Activated T-helper 17 cell treated with anti-CD3 and anti-CD28 coated beads, Interleukin-2, amount 50 U/mL, for 72 hours (primary cell): Measurements from ENCODE around the gene ADH5. TPM values are rescaled to one million over a fixed set of nuclear protein-coding genes. Genes with fewer than 3 reads are reported as not detected.
"Not testable (repeated sequence)": the region's sequence is repeated elsewhere in the genome, so short reads cannot be mapped to it uniquely, and the experiment has no call there.

Experiments
- ATAC-seq: fragments of 150-1000 bp; cut with Tn5 transposase; replicated peaks from 2 replicates; pipeline ENCODE4 v1.10.0; 2021; ENCODE audit warnings: mild to moderate bottlenecking, moderate library complexity
- H3K27ac Mint-ChIP-seq: one replicate; pipeline ENCODE4 v1.8.0; 2022; ENCODE audit warnings: mixed read lengths
- H3K27me3 Mint-ChIP-seq: one replicate; pipeline ENCODE4 v1.8.0; 2022; ENCODE audit warnings: mixed read lengths
- H3K36me3 Mint-ChIP-seq: one replicate; pipeline ENCODE4 v1.8.0; 2022; ENCODE audit warnings: low read depth, mild to moderate bottlenecking, mixed read lengths
- H3K4me1 Mint-ChIP-seq: one replicate; pipeline ENCODE4 v1.8.0; 2022; ENCODE audit warnings: mixed read lengths
- H3K4me3 Mint-ChIP-seq: one replicate; pipeline ENCODE4 v1.8.0; 2022; ENCODE audit warnings: mild to moderate bottlenecking, mixed read lengths
- H3K9me3 Mint-ChIP-seq: one replicate; pipeline ENCODE4 v1.8.0; 2022; ENCODE audit warnings: mixed read lengths
- total RNA-seq, 2 donors: library from RNA; stranded (reverse); gene quantifications; one replicate each; pipeline ENCODE4 v1.2.3, GENCODE V29; 2022

The ADH5 gene
- total RNA-seq, 2 donors from 2014 or later: 96.4 to 114 TPM

DNA sequence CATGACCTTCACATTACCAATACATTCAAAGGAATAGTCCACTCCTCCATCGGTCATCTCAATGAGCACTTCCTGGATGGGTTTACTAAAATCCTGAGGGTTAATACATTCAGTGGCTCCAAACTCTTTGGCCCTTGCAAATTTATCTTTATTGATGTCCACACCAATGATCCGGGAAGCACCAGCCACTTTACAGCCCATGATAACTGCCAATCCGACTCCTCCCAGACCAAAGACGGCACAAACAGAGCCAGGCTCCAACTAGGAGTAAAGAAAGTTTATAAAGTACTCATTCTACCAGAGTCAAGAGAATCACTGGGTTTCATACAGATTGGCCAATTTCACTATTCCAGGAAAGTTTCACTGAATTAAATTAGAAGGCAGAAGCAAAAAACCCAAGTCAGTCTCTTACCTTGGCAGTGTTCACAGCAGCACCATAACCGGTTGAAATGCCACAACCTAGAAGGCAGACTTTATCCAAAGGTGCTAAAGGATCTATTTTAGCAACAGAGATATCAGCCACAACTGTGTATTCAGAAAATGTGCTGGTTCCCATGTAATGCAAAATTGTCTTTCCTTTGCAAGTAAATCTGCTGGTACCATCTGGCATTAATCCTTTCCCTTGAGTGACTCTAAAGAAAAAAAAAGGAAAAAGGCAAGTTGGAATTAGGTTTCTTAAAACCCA is 12.2 kb downstream of the ADH5 start:
- peaks cover 4% of the 10 kb centered on the region for H3K4me1 Mint-ChIP-seq
- no peaks in the 10 kb centered on the region for H3K9me3 Mint-ChIP-seq
- H3K27ac Mint-ChIP-seq: peak overlapping the region; percentile 28
- no peaks in the 10 kb centered on the region for H3K27me3 Mint-ChIP-seq
- no peak for ATAC-seq
- H3K4me3 Mint-ChIP-seq: no peak overlapping the region
- H3K36me3 Mint-ChIP-seq: peaks cover 100% of the 10 kb centered on the region

DNA sequence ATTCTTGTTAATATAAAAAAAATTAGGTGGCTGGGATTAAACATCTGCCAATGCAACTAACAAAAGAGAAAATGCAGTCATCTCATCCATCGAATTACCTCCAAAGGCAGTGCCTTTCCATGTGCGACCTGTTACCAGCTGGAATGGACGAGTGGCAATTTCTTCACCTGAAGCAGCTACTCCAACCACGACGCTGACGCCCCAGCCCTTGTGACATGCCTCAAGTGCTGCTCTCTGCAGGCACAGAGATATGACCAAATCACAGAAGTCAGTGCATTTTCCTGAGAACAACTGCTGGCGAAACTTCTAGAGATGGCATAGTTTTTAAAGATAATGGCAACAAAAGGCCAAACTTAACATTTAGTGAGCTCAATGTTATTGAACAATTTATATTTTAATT is 13.8 kb downstream of the ADH5 start:
- no peak for ATAC-seq
- Mint-ChIP-seq H3K27ac (no peak overlapping the region), H3K4me1 (peaks cover 4% of the 10 kb centered on the region), H3K36me3 (peaks cover 97% of the 10 kb centered on the region), H3K9me3 (no peaks in the 10 kb centered on the region), H3K27me3 (no peaks in the 10 kb centered on the region), H3K4me3 (no peak overlapping the region)

DNA sequence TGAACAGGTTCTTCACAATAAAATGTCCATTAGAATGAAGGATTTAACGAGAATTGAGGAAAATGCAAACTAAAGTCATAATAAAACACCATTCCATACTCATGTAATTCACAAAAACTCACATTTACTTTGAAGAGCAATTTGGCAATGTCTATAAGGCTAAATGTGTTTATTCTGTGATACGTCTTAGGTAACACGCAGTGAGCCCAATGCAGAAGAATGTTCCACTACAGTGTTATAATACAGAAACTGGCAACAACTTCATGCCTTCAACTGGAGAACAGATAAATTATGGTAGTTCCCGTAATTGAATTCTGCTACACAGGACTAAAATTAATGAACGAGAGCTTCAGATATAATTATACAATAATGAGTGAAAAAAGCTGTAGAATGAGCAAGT is 17.4 kb downstream of the ADH5 start:
- Mint-ChIP-seq H3K4me1 (peaks cover 8% of the 10 kb centered on the region), H3K36me3 (peaks cover 82% of the 10 kb centered on the region), H3K4me3 (no peak overlapping the region), H3K9me3 (no peaks in the 10 kb centered on the region), H3K27me3 (no peaks in the 10 kb centered on the region), H3K27ac (no peak overlapping the region)
- no peak for ATAC-seq

DNA sequence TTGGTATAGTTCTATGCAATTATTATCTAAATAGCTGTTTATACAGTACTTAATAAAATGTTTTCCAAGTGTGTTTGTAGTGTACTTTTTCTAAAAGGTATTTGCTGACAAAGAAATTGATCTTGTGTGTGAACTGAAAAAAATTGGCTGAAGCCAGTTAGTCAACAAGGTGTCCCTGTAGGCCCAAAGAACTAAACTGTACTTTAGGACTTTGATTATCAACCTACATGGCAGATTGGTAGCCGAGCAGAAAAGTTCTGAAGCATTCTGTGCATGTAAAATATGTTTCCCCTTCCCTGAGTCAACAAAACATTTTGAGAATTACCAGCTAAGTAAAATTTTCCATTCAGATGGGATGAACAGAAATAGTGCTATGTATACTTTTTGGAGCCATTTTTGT is 21.0 kb downstream of the ADH5 start:
- Mint-ChIP-seq H3K9me3 (no peaks in the 10 kb centered on the region), H3K4me3 (no peak overlapping the region), H3K27ac (peak overlapping the region; percentile 19), H3K4me1 (peaks cover 4% of the 10 kb centered on the region), H3K36me3 (peaks cover 64% of the 10 kb centered on the region), H3K27me3 (no peaks in the 10 kb centered on the region)
- ATAC-seq: no peak

DNA sequence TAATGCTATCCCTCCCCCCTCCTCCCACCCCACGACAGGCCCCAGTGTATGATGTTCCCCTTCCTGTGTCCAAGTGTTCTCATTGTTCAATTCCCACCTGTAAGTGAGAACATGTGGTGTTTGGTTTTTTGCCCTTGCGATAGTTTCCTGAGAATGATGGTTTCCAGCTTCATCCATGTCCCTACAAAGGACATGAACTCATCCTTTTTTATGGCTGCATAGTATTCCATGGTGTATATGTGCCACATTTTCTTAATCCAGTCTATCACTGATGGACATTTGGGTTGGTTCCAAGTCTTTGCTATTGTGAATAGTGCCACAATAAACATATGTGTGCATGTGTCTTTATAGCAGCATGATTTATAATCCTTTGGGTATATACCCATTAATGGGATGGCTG is 23.1 kb downstream of the ADH5 start:
- ATAC-seq, H3K4me3 Mint-ChIP-seq, H3K9me3 Mint-ChIP-seq, H3K4me1 Mint-ChIP-seq, H3K27me3 Mint-ChIP-seq, H3K27ac Mint-ChIP-seq: not testable (repeated sequence)
- H3K36me3 Mint-ChIP-seq: peaks cover 65% of the 10 kb centered on the region

DNA sequence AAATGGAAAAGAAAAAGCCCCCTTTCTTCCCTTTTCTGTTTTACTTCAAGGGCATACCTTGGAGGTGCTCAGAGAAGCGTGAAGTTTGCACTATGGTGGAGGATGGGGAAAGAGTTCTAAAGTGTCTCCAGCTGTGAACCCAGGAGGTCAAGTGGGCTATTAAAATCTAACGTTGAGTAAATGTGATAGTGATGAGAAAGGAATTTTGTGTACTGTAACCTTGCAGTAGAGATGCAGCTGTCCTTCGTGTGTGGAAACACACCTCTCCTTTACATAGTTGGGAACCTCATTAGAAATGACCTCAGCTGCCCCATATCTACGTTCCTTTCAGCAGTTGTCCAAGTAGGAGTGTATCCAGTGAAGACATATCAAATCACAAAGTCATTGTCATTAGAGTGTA is 26.5 kb downstream of the ADH5 start:
- peaks cover 78% of the 10 kb centered on the region for H3K36me3 Mint-ChIP-seq
- no peaks in the 10 kb centered on the region for H3K9me3 Mint-ChIP-seq
- no peaks in the 10 kb centered on the region for H3K27me3 Mint-ChIP-seq
- H3K4me3 Mint-ChIP-seq: no peak overlapping the region
- no peaks in the 10 kb centered on the region for H3K4me1 Mint-ChIP-seq
- H3K27ac Mint-ChIP-seq: no peak overlapping the region
- ATAC-seq: no peak

DNA sequence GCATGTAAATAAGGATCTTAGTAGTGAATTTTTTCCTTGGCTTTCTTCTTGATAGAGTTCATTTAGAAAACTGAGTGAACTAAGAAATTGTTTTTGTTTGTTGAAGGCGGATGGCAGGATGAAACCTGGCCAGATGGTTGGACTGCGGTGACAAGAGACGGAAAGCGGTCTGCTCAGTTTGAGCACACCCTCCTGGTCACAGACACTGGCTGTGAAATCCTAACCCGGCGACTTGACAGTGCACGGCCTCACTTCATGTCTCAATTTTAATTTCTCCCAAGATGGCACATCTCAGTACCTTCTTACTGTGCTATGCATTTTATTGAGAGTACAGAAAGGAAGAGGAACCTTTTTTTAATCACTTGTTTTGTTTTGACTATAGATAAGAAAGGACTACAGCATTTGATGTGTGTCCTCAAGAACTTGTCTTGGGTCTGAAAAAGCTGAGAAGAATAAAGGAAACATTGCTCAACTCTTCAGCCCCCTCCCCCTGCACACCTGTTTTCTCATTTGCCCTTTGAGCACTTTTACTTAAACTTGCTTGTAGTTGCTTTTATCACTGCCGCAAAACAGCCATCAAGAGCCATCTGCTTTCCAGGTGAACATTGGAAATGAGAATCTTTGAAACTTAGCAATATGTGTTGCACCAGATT is 27.4 kb downstream of the ADH5 start:
- no peak overlapping the region for H3K4me3 Mint-ChIP-seq
- H3K9me3 Mint-ChIP-seq: no peaks in the 10 kb centered on the region
- no peaks in the 10 kb centered on the region for H3K27me3 Mint-ChIP-seq
- no peak for ATAC-seq
- H3K36me3 Mint-ChIP-seq: peaks cover 71% of the 10 kb centered on the region
- H3K27ac Mint-ChIP-seq: peak overlapping the region; percentile 59
- H3K4me1 Mint-ChIP-seq: peaks cover 2% of the 10 kb centered on the region

DNA sequence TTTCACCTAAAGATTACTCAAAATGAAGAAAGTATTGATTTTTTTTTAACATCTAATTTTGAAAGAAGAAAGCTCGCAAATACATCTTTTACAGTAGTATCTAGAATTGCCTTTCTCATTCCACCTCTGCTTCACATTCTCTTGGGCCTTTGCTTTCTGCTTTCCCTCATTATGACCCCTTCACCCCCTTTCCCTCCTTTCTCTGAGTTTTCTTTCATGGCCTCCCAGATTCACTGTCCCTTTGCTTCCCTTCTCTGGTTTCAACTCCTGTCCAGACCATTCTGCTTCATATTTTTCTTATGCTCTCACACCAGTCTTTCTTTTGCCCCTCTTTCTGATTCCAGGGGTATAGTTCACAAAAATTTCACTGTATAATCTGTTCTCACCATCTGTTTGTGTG is 29.0 kb downstream of the ADH5 start:
- H3K4me3 Mint-ChIP-seq: no peak overlapping the region
- peak overlapping the region; percentile 20 for H3K27ac Mint-ChIP-seq
- ATAC-seq: no peak
- H3K36me3 Mint-ChIP-seq: peaks cover 70% of the 10 kb centered on the region
- H3K4me1 Mint-ChIP-seq: peaks cover 10% of the 10 kb centered on the region
- no peaks in the 10 kb centered on the region for H3K27me3 Mint-ChIP-seq
- H3K9me3 Mint-ChIP-seq: no peaks in the 10 kb centered on the region

DNA sequence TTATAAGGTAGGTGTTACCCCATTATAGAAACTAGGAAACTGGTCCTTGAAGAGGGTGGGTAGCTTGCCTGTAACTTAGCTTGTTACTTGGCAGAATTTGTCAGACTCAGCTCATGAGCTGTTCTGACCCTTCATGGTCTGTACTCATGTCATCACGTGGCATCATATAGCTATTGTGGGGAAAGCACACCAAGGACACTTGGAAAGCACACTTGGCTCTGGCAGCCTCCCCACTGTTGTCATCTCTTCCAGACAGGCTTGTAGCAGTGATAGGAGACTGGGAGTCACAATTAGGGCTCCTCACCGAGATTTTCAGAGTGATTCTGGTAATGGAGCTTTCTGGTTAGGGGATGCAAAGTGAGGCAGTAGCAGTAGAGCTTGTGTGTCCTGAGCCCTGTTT is 30.4 kb downstream of the ADH5 start:
- no peaks in the 10 kb centered on the region for H3K27me3 Mint-ChIP-seq
- ATAC-seq: no peak
- H3K4me1 Mint-ChIP-seq: peaks cover 18% of the 10 kb centered on the region
- H3K9me3 Mint-ChIP-seq: no peaks in the 10 kb centered on the region
- peaks cover 77% of the 10 kb centered on the region for H3K36me3 Mint-ChIP-seq
- no peak overlapping the region for H3K4me3 Mint-ChIP-seq
- H3K27ac Mint-ChIP-seq: peak overlapping the region; percentile 20

DNA sequence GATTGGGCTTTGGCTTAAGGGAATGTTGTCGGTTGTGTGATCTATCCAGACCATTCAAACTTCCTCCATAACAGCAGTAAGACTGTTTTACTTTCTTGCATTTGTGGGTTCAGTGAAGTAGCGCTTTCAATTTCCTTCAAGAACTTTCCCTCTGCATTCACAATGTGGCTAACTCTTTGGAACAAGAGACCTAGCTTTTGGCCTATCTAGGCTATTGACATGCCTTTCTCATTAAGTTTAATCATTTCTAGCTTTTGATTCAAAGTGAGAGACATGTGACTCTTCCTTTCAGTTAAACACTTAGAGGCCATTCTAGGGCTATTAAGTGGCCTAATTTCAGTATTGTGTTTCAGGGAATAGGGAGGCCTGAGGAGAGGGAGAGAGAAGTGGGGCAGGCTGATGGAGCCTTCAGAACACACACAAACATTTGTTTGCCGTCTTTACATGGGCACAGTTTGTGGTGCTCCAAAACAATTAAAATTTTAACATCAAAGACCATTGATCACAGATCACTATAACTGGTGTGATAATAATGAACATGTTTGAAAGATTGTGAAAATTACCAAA is 34.1 kb downstream of the ADH5 start:
- H3K9me3 Mint-ChIP-seq: no peaks in the 10 kb centered on the region
- ATAC-seq: peak; percentile 47
- H3K36me3 Mint-ChIP-seq: peaks cover 76% of the 10 kb centered on the region
- H3K4me3 Mint-ChIP-seq: peak overlapping the region; percentile 60
- peak overlapping the region; percentile 60 for H3K27ac Mint-ChIP-seq
- no peaks in the 10 kb centered on the region for H3K27me3 Mint-ChIP-seq
- H3K4me1 Mint-ChIP-seq: peaks cover 34% of the 10 kb centered on the region

DNA sequence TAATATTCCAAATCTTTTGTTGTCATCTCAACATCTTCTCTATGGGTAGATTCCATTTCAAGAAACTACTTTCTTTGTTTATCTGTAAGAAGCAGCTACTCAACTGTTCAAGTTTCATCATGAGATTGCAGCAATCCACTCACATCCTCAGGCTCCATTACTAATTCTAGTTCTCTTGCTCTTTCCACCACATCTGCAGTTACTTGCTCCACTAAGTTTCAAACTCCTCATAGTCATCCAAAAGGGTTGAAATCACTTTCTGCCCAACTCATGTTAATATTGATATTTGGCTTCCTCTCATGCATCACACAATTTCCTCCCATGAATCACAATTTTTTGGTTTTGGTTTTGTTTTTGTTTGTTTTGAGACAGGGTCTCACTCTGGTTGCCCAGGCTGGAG is 35.7 kb downstream of the ADH5 start:
- no peaks in the 10 kb centered on the region for H3K9me3 Mint-ChIP-seq
- peaks cover 79% of the 10 kb centered on the region for H3K36me3 Mint-ChIP-seq
- H3K27me3 Mint-ChIP-seq: no peaks in the 10 kb centered on the region
- H3K4me1 Mint-ChIP-seq: peaks cover 34% of the 10 kb centered on the region
- peak; percentile 86 for ATAC-seq
- peak overlapping the region; percentile 42 for H3K4me3 Mint-ChIP-seq
- H3K27ac Mint-ChIP-seq: peak overlapping the region; percentile 48

DNA sequence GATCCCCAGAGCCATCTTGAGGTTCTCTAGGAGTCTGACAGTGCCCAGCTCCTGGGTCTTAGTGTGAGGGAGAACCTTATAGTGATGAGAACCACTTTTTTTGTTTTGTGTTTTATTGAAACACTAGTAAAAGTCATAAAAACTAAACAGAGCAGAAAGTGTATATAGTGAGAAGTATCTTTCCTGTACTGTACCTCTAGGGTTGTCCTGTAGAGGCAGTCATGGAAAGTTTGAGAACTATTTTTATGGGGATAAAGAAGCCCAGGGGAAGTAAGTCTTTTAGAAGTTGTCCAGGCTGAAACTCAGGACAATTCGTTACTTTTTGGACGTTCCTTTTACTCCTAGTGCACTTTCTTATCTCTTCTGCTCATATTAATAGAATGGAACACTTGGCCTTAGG is 40.9 kb downstream of the ADH5 start:
- no peaks in the 10 kb centered on the region for H3K27me3 Mint-ChIP-seq
- H3K4me1 Mint-ChIP-seq: peaks cover 18% of the 10 kb centered on the region
- no peak for ATAC-seq
- peaks cover 88% of the 10 kb centered on the region for H3K36me3 Mint-ChIP-seq
- H3K4me3 Mint-ChIP-seq: no peak overlapping the region
- no peaks in the 10 kb centered on the region for H3K9me3 Mint-ChIP-seq
- peak overlapping the region; percentile 37 for H3K27ac Mint-ChIP-seq

DNA sequence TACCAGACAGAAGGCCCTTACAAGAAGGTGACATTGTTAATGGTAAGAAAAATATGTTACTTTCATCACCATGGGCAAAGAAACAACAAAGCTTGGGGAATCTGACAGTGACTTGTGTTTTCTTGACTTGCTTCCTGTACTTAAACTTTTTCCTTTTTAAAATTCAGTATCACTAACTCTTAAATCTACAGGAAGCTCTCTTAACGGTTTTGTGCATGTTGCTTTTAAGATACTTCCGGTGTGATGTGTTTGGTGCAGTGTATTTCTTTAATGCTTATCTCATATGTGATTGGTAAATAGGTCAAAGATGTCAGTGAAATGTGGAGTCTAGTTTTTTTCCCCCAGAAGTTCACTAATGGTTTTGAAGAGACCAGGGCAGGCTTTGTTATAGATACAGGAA is 45.2 kb downstream of the ADH5 start:
- Mint-ChIP-seq H3K4me1 (peaks cover 7% of the 10 kb centered on the region), H3K27ac (peak overlapping the region; percentile 74), H3K9me3 (no peaks in the 10 kb centered on the region), H3K36me3 (peaks cover 82% of the 10 kb centered on the region), H3K4me3 (peak overlapping the region; percentile 50), H3K27me3 (no peaks in the 10 kb centered on the region)
- ATAC-seq: peak; percentile 49

DNA sequence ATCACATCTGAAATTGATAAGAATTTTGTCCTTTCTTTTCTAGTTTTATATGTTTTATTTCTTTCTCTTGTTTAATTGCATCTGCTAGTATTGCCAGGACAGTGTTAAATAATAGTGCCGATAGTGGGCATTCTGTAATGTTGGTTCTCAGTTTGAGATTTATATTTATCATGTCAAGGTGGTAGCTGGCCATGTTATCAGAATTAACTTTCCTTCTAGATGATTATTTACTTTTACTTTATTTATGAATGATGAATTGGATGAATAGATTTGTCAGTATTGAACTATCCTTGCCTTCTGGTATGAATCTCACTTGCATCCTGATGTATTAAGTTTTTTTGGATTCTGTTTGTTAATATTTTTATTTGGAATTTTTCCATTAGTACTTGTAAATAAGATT is 50.4 kb downstream of the ADH5 start:
- no peak overlapping the region for H3K4me3 Mint-ChIP-seq
- H3K9me3 Mint-ChIP-seq: no peaks in the 10 kb centered on the region
- no peaks in the 10 kb centered on the region for H3K27me3 Mint-ChIP-seq
- H3K27ac Mint-ChIP-seq: no peak overlapping the region
- no peak for ATAC-seq
- peaks cover 89% of the 10 kb centered on the region for H3K36me3 Mint-ChIP-seq
- peaks cover 5% of the 10 kb centered on the region for H3K4me1 Mint-ChIP-seq

DNA sequence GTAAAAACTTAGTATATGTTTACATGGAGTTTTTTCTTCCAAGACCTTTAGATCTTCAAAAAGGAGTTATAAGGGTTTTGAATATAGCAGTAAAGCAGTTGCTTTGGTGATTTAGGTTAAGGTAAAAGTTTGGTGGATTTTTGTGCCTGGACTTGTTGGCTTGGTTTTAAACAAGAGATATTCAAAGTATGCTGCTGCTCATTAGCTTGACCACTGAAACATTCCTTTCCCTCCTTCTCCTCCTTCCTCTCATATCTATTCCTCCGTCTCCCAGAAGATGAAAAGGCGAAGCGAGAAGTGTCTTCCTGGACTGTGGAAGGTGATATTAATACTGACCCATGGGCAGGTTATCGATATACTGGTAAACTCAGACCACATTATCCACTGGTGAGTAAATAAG is 54.6 kb downstream of the ADH5 start:
- H3K4me1 Mint-ChIP-seq: peaks cover 23% of the 10 kb centered on the region
- H3K9me3 Mint-ChIP-seq: no peaks in the 10 kb centered on the region
- H3K36me3 Mint-ChIP-seq: peaks cover 91% of the 10 kb centered on the region
- no peak for ATAC-seq
- no peaks in the 10 kb centered on the region for H3K27me3 Mint-ChIP-seq
- H3K27ac Mint-ChIP-seq: peak overlapping the region; percentile 14
- H3K4me3 Mint-ChIP-seq: no peak overlapping the region
